CD4-positive, alpha-beta T cell treated with Interleukin-1 beta for 1 hour (primary cell): Measurements from ENCODE around the gene PPFIA4.

Source experiments
- DNase-seq, 2 donors: peaks; one replicate each; pipeline ENCODE4 v3.0.0-alpha.2; 2020 to 2022

Gene PPFIA4

GRCh38 chr1:203041351-203041932 lies 15.2 kb downstream of the PPFIA4 start:
- no peak for DNase-seq

GRCh38 chr1:203043830-203044545 lies 17.7 kb downstream of the PPFIA4 start:
- DNase-seq, result no peak

GRCh38 chr1:203044546-203045250 lies 18.4 kb downstream of the PPFIA4 start:
- DNase-seq, result no peak

GRCh38 chr1:203045336-203045735 lies 19.0 kb downstream of the PPFIA4 start:
- DNase-seq, result no peak

GRCh38 chr1:203045821-203046594 lies 19.7 kb downstream of the PPFIA4 start:
- no peak for DNase-seq

GRCh38 chr1:203046984-203047630 lies 20.8 kb downstream of the PPFIA4 start:
- no peak for DNase-seq

GRCh38 chr1:203048086-203048485 lies 21.8 kb downstream of the PPFIA4 start:
- DNase-seq, result no peak

GRCh38 chr1:203048555-203049051 lies 22.3 kb downstream of the PPFIA4 start:
- no peak for DNase-seq

GRCh38 chr1:203049077-203049476 lies 22.8 kb downstream of the PPFIA4 start:
- DNase-seq, result no peak

- no peak for DNase-seq
These were observed 23.4 kb downstream of the PPFIA4 start for GRCh38 chr1:203049576-203050180.

- DNase-seq, result no peak
These were observed 24.5 kb downstream of the PPFIA4 start for GRCh38 chr1:203050826-203051225.

GRCh38 chr1:203051841-203052324 lies 25.6 kb downstream of the PPFIA4 start:
- no peak for DNase-seq

GRCh38 chr1:203052601-203053000 lies 26.3 kb downstream of the PPFIA4 start:
- no peak for DNase-seq

- no peak for DNase-seq
These were observed 27.9 kb downstream of the PPFIA4 start for GRCh38 chr1:203054184-203054583.

- DNase-seq, result no peak
These were observed 28.4 kb downstream of the PPFIA4 start for GRCh38 chr1:203054642-203055041.

- DNase-seq, result no peak
These were observed 29.0 kb downstream of the PPFIA4 start for GRCh38 chr1:203055161-203055799.

GRCh38 chr1:203056012-203056411 lies 29.7 kb downstream of the PPFIA4 start:
- no peak for DNase-seq

- no peak for DNase-seq
These were observed 30.2 kb downstream of the PPFIA4 start for GRCh38 chr1:203056516-203056915.

- DNase-seq, result no peak
These were observed 31.8 kb downstream of the PPFIA4 start for GRCh38 chr1:203057911-203058675.

- DNase-seq, result no peak
These were observed 32.3 kb downstream of the PPFIA4 start for GRCh38 chr1:203058676-203058935.

GRCh38 chr1:203059485-203059884 lies 33.2 kb downstream of the PPFIA4 start:
- DNase-seq, result no peak
